ENCODE results near the gene TET1. TPM values are rescaled to one million over a fixed set of nuclear protein-coding genes. Genes with fewer than 3 reads are reported as not detected.

The TET1 gene
- total RNA-seq, 1 experiment from 2014 or later: 53.4 TPM

GRCh38 chr10:68725016-68725415 is 164.9 kb downstream of the TET1 start:
- H3K9me3 ChIP-seq (ENCODE audit: control insufficient read depth, low read depth, low read length): no peaks in the 10 kb centered on the region
- H3K9ac ChIP-seq (ENCODE audit: extremely low read depth, insufficient read length, low read length): no peak overlapping the region
- H3K79me2 ChIP-seq (ENCODE audit: insufficient read depth, low read length): peaks cover 8% of the 10 kb centered on the region; the same call in 1 of the 2 replicates
- Mint-ChIP-seq H3K9me3 (no peaks in the 10 kb centered on the region), H3K27ac (peak overlapping the region in 2 of 3 experiments; percentile 34 to 40; a peak in 2 of 7 replicates), H3K36me3 (ENCODE audit: insufficient read depth in 1 of 3, low read depth in 3 of 3) (peaks cover 48 to 74% (median 66%) of the 10 kb centered on the region in 3 experiments), H3K27me3 (ENCODE audit: low read depth) (peaks cover 1% of the 10 kb centered on the region; the same call in 1 of the 2 replicates), H3K4me3 (no peak overlapping the region), H3K4me1 (peaks cover 13 to 15% of the 10 kb centered on the region in 2 experiments)
- no CpG with 5 or more reads among the region's 14 CpGs for WGBS (ENCODE audit: extremely low coverage, insufficient read length, low lambda C conversion rate)
- no peak overlapping the region for H4K5ac ChIP-seq (ENCODE audit: insufficient read length, low read depth, low read length)
- no peaks in the 10 kb centered on the region for H3K23me2 ChIP-seq (ENCODE audit: insufficient read length, low read depth, low read length, poor library complexity, severe bottlenecking)
- TF ChIP-seq, protein P1, sequence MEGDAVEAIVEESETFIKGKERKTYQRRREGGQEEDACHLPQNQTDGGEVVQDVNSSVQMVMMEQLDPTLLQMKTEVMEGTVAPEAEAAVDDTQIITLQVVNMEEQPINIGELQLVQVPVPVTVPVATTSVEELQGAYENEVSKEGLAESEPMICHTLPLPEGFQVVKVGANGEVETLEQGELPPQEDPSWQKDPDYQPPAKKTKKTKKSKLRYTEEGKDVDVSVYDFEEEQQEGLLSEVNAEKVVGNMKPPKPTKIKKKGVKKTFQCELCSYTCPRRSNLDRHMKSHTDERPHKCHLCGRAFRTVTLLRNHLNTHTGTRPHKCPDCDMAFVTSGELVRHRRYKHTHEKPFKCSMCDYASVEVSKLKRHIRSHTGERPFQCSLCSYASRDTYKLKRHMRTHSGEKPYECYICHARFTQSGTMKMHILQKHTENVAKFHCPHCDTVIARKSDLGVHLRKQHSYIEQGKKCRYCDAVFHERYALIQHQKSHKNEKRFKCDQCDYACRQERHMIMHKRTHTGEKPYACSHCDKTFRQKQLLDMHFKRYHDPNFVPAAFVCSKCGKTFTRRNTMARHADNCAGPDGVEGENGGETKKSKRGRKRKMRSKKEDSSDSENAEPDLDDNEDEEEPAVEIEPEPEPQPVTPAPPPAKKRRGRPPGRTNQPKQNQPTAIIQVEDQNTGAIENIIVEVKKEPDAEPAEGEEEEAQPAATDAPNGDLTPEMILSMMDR (conservative IDR thresholded peaks at IDR 0.05): no peak
- no peak overlapping the region for H2BK120ac ChIP-seq (ENCODE audit: low read depth, low read length, poor library complexity, severe bottlenecking)
- H4K8ac ChIP-seq (replicated peaks; ENCODE audit: insufficient read length, low read depth, low read length): no peak overlapping the region
- no peak overlapping the region for H2BK20ac ChIP-seq (ENCODE audit: low read depth, low read length, poor library complexity, severe bottlenecking)
- H3K18ac ChIP-seq (ENCODE audit: insufficient read length, low read depth, low read length): no peak overlapping the region
- H3K4ac ChIP-seq (ENCODE audit: low read depth, low read length): no peak overlapping the region
- DNase-seq: peak; percentile 6
- no peak overlapping the region for H4K91ac ChIP-seq (ENCODE audit: insufficient read length, low read depth, low read length)
- no peaks in the 10 kb centered on the region for H4K20me1 ChIP-seq (ENCODE audit: control insufficient read depth, insufficient read depth, insufficient read length)
- H2AFZ ChIP-seq (ENCODE audit: low read length): no peak overlapping the region
- H2BK12ac ChIP-seq (ENCODE audit: insufficient read length, low read depth, low read length): no peak overlapping the region
- H3T11ph ChIP-seq (ENCODE audit: low read length): no peak overlapping the region
- no peak overlapping the region for H2BK15ac ChIP-seq (ENCODE audit: low read depth, low read length)
- no peak overlapping the region for H2AK5ac ChIP-seq (ENCODE audit: insufficient read length, low read length)
- H3K14ac ChIP-seq (ENCODE audit: insufficient read depth, low read length): no peak overlapping the region
- H3K23ac ChIP-seq (ENCODE audit: insufficient read length, low read depth, low read length): no peak overlapping the region
- no peaks in the 10 kb centered on the region for H3K27me3 ChIP-seq (ENCODE audit: insufficient read depth, low read length)
- H3K4me1 ChIP-seq (ENCODE audit: insufficient read depth, low read length): no peaks in the 10 kb centered on the region
- H3K56ac ChIP-seq (ENCODE audit: insufficient read length, low read depth, low read length): no peak overlapping the region
- H3K27ac ChIP-seq (ENCODE audit: insufficient read length, low read depth, low read length): no peak overlapping the region
- H3K4me2 ChIP-seq (ENCODE audit: insufficient read depth, insufficient read length, low read length): no peak overlapping the region
- H3K79me1 ChIP-seq (ENCODE audit: insufficient read depth, low read depth, low read length, poor library complexity, severe bottlenecking): peaks cover 2% of the 10 kb centered on the region
- no peak overlapping the region for H2BK5ac ChIP-seq (ENCODE audit: insufficient read length, low read length)
